ENCODE data around the gene TRERF1.

- TF ChIP-seq, protein P1, sequence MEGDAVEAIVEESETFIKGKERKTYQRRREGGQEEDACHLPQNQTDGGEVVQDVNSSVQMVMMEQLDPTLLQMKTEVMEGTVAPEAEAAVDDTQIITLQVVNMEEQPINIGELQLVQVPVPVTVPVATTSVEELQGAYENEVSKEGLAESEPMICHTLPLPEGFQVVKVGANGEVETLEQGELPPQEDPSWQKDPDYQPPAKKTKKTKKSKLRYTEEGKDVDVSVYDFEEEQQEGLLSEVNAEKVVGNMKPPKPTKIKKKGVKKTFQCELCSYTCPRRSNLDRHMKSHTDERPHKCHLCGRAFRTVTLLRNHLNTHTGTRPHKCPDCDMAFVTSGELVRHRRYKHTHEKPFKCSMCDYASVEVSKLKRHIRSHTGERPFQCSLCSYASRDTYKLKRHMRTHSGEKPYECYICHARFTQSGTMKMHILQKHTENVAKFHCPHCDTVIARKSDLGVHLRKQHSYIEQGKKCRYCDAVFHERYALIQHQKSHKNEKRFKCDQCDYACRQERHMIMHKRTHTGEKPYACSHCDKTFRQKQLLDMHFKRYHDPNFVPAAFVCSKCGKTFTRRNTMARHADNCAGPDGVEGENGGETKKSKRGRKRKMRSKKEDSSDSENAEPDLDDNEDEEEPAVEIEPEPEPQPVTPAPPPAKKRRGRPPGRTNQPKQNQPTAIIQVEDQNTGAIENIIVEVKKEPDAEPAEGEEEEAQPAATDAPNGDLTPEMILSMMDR (IDR thresholded peaks at IDR 0.05) = no peak
- TF ChIP-seq EP300 (IDR thresholded peaks at IDR 0.05; ENCODE audit: low read depth) (no peak), POLR2A (IDR thresholded peaks at IDR 0.05) (no peak)
Measured at GRCh38 chr6:42334870-42335269, 116.9 kb downstream of the TRERF1 start.

Measured in transverse colon (tissue), 3 donors.